Activated gamma-delta T cell treated with Interleukin-2 at 50 U/mL for 16 hours (primary cell): ENCODE measurements around the gene RAPGEF6.
A peak's percentile ranks its signal among the peaks of the same experiment; 100 is the strongest.
"Not testable (repeated sequence)": the region's sequence is repeated elsewhere in the genome, so short reads cannot be mapped to it uniquely, and the experiment has no call there.

Experiments
- DNase-seq: peaks from one replicate; pipeline ENCODE4 v3.0.0-alpha.2; 2020

Gene RAPGEF6

GRCh38 chr5:131380238-131380637 is 254.8 kb downstream of the RAPGEF6 start:
- DNase-seq, result not testable (repeated sequence)

- DNase-seq, result peak; percentile 61
Measured at GRCh38 chr5:131379723-131380122, 255.3 kb downstream of the RAPGEF6 start.

- DNase-seq, result no peak
Measured at GRCh38 chr5:131378721-131379541, 256.1 kb downstream of the RAPGEF6 start.

- DNase-seq, result no peak
Measured at GRCh38 chr5:131377785-131378325, 257.2 kb downstream of the RAPGEF6 start.

GRCh38 chr5:131377346-131377745 is 257.7 kb downstream of the RAPGEF6 start:
- DNase-seq, result no peak

- DNase-seq, result no peak
Measured at GRCh38 chr5:131375351-131375750, 259.7 kb downstream of the RAPGEF6 start.
